Neuronal stem cell (in vitro differentiated cells): ENCODE measurements around the gene SH3BP4.

ENCODE experiments used
- DNase-seq: peaks from one replicate; pipeline ENCODE4 v3.0.0-alpha.2; 2013; ENCODE audit warnings: low spot score
- H2AFZ ChIP-seq: one replicate; pipeline ENCODE4 v1.6.1; 2013; ENCODE audit warnings: mild to moderate bottlenecking, low read length, inconsistent platforms
- H2AK5ac ChIP-seq: 2 replicates; pipeline ENCODE4 v1.6.1; 2013; ENCODE audit warnings: low read depth, mild to moderate bottlenecking, inconsistent platforms, low read length, moderate library complexity, mixed read lengths
- H2BK120ac ChIP-seq: 2 replicates; pipeline ENCODE4 v1.6.1; 2013; ENCODE audit warnings: low read depth, mild to moderate bottlenecking, inconsistent platforms, low read length, moderate library complexity, mixed read lengths
- H2BK12ac ChIP-seq: one replicate; pipeline ENCODE4 v1.6.1; 2013; ENCODE audit warnings: low read length, inconsistent platforms
- H2BK15ac ChIP-seq: 2 replicates; pipeline ENCODE4 v1.6.1; 2013; ENCODE audit warnings: mild to moderate bottlenecking, low read length, inconsistent platforms, mixed read lengths
- H2BK5ac ChIP-seq: one replicate; pipeline ENCODE4 v1.6.1; 2013; ENCODE audit warnings: inconsistent platforms, mild to moderate bottlenecking, low read length, moderate library complexity
- H3K14ac ChIP-seq: one replicate; pipeline ENCODE4 v1.6.1; 2013; ENCODE audit warnings: low read length, inconsistent platforms
- H3K18ac ChIP-seq: 2 replicates; pipeline ENCODE4 v1.6.1; 2013; ENCODE audit warnings: low read length, inconsistent platforms
- H3K23ac ChIP-seq: 2 replicates; pipeline ENCODE4 v1.6.1; 2013; ENCODE audit warnings: low read depth, mild to moderate bottlenecking, mixed read lengths, low read length, inconsistent platforms; ENCODE audit not compliant: poor library complexity
- H3K27ac ChIP-seq: replicated peaks from 3 replicates; pipeline ENCODE4 v1.5.1; 2013; ENCODE audit warnings: low read length, inconsistent platforms
- H3K27me3 ChIP-seq, 3 experiments: 2 replicates each; pipeline ENCODE4 v1.6.1; 2013; ENCODE audit warnings: low read length in 3 of 3, mild to moderate bottlenecking in 2 of 3, inconsistent platforms in 1 of 3, low read depth in 1 of 3, mixed read lengths in 1 of 3, moderate library complexity in 1 of 3; ENCODE audit not compliant: control insufficient read depth in 3 of 3, insufficient read depth in 3 of 3
- H3K36me3 ChIP-seq, 2 donors: replicated peaks in 1 of 2; 2 replicates each; pipeline ENCODE4 v1.6.1; 2013; ENCODE audit warnings: low read length in 2 of 2; ENCODE audit not compliant: control insufficient read depth in 2 of 2, insufficient read depth in 2 of 2
- H3K4ac ChIP-seq: 2 replicates; pipeline ENCODE4 v1.6.1; 2013; ENCODE audit warnings: inconsistent platforms, mild to moderate bottlenecking, low read length, moderate library complexity
- H3K4me1 ChIP-seq, 2 donors: 1 replicate in 1 of 2; 2 replicates in 1 of 2; pipeline ENCODE4 v1.6.1; 2013; ENCODE audit warnings: low read length in 2 of 2, low read depth in 1 of 2; ENCODE audit not compliant: control insufficient read depth in 2 of 2, insufficient read depth in 1 of 2
- H3K4me2 ChIP-seq: one replicate; pipeline ENCODE4 v1.6.1; 2013; ENCODE audit warnings: mild to moderate bottlenecking, low read length, inconsistent platforms; ENCODE audit not compliant: insufficient read depth, poor library complexity, severe bottlenecking
- H3K4me3 ChIP-seq, 2 donors: 2 replicates each; pipeline ENCODE4 v1.5.1; 2013; ENCODE audit warnings: low read length in 2 of 2, mild to moderate bottlenecking in 2 of 2, inconsistent platforms in 1 of 2, moderate library complexity in 1 of 2
- H3K79me1 ChIP-seq: one replicate; pipeline ENCODE4 v1.6.1; 2013; ENCODE audit warnings: low read depth, mild to moderate bottlenecking, inconsistent platforms, low read length, moderate library complexity
- H3K9ac ChIP-seq: one replicate; pipeline ENCODE4 v1.6.1; 2013; ENCODE audit warnings: mild to moderate bottlenecking, low read depth, low read length, inconsistent platforms; ENCODE audit not compliant: poor library complexity
- H3K9me3 ChIP-seq, 2 donors: replicated peaks in 1 of 2; 2 replicates each; pipeline versions ENCODE3 to v1.6.1; 2013; ENCODE audit warnings: low read length in 2 of 2, mild to moderate bottlenecking in 2 of 2, inconsistent platforms in 1 of 2, low read depth in 1 of 2, mixed read lengths in 1 of 2, moderate library complexity in 1 of 2; ENCODE audit not compliant: control insufficient read depth in 2 of 2, insufficient read depth in 1 of 2
- H4K8ac ChIP-seq: one replicate; pipeline ENCODE4 v1.6.1; 2013; ENCODE audit warnings: low read depth, mild to moderate bottlenecking, inconsistent platforms, low read length, moderate library complexity
- H4K91ac ChIP-seq: one replicate; pipeline ENCODE4 v1.6.1; 2013; ENCODE audit warnings: low read length, low read depth, mild to moderate bottlenecking, inconsistent platforms; ENCODE audit not compliant: poor library complexity
- WGBS, 2 donors: extraction: QIAGEN DNeasy Blood & Tissue Kit; methylation state at CpG; one replicate each; pipeline ENCODE4 v1.1.7; 2013; ENCODE audit warnings: missing lambda C conversion rate in 2 of 2, mixed read lengths in 1 of 2; ENCODE audit not compliant: insufficient read length in 2 of 2, insufficient replicate concordance in 1 of 2; ENCODE audit errors: extremely low coverage in 2 of 2; 5-methylcytosine and 5-hydroxymethylcytosine counted together

The SH3BP4 gene

GRCh38 chr2:234950730-234951663 lies 820 bp upstream of the SH3BP4 start:
- H3K9ac ChIP-seq, result peak overlapping the region; percentile 88
- H3K79me1 ChIP-seq, result no peaks in the 10 kb centered on the region
- H2AFZ ChIP-seq, result peak overlapping the region; percentile 90
- H2BK5ac ChIP-seq, result peak overlapping the region; percentile 43
- H3K4me3 ChIP-seq, result peak overlapping the region; percentile 48 to 81
- H3K23ac ChIP-seq, result peak overlapping the region; percentile 18
- no peak overlapping the region for H3K4ac ChIP-seq
- H3K14ac ChIP-seq, result no peak overlapping the region
- H4K8ac ChIP-seq, result peak overlapping the region; percentile 44
- H3K27ac ChIP-seq, result no peak overlapping the region
- no peak for DNase-seq
- H3K9me3 ChIP-seq, result peaks cover 0 to 20% of the 10 kb centered on the region in 2 donors
- H3K18ac ChIP-seq, result peak overlapping the region; percentile 95
- WGBS, 2 donors, result no CpG with 5 or more reads among the region's 59 CpGs
- H2BK15ac ChIP-seq, result peak overlapping the region; percentile 95
- no peak overlapping the region for H2BK12ac ChIP-seq
- peaks cover 0 to 12% of the 10 kb centered on the region in 2 donors for H3K36me3 ChIP-seq
- peak overlapping the region; percentile 93 for H3K4me2 ChIP-seq
- peak overlapping the region; percentile 54 for H2AK5ac ChIP-seq
- no peak overlapping the region for H2BK120ac ChIP-seq
- no peaks in the 10 kb centered on the region for H3K27me3 ChIP-seq
- H4K91ac ChIP-seq, result no peak overlapping the region
- H3K4me1 ChIP-seq, result peaks cover 28 to 35% of the 10 kb centered on the region in 2 donors

- H4K91ac ChIP-seq, result no peak overlapping the region
- H3K4me2 ChIP-seq, result peak overlapping the region; percentile 76
- H3K4me1 ChIP-seq, result peaks cover 29 to 35% of the 10 kb centered on the region in 2 donors
- H3K27me3 ChIP-seq, result no peaks in the 10 kb centered on the region
- peaks cover 0 to 21% of the 10 kb centered on the region in 2 donors for H3K9me3 ChIP-seq
- H2AFZ ChIP-seq, result peak overlapping the region; percentile 66
- no peak for DNase-seq
- no CpG with 5 or more reads among the region's 102 CpGs for WGBS, 2 donors
- peak overlapping the region; percentile 52 for H2AK5ac ChIP-seq
- peak overlapping the region; percentile 73 for H2BK5ac ChIP-seq
- H2BK12ac ChIP-seq, result no peak overlapping the region
- H3K4ac ChIP-seq, result no peak overlapping the region
- H2BK120ac ChIP-seq, result peak overlapping the region; percentile 17
- H3K14ac ChIP-seq, result peak overlapping the region; percentile 74
- H3K9ac ChIP-seq, result peak overlapping the region; percentile 91
- no peak overlapping the region for H3K27ac ChIP-seq
- peak overlapping the region; percentile 47 for H2BK15ac ChIP-seq
- H3K4me3 ChIP-seq, result peak overlapping the region; percentile 78 to 94
- no peak overlapping the region for H4K8ac ChIP-seq
- H3K23ac ChIP-seq, result no peak overlapping the region
- peaks cover 2% of the 10 kb centered on the region for H3K79me1 ChIP-seq
- peak overlapping the region; percentile 94 for H3K18ac ChIP-seq
- H3K36me3 ChIP-seq, result peaks cover 0 to 26% of the 10 kb centered on the region in 2 donors
Observed at GRCh38 chr2:234952270-234953115, 676 bp downstream of the SH3BP4 start.

- peak overlapping the region; percentile 61 for H2BK15ac ChIP-seq
- peaks cover 0 to 20% of the 10 kb centered on the region in 2 donors for H3K9me3 ChIP-seq
- H3K36me3 ChIP-seq, result peaks cover 0 to 26% of the 10 kb centered on the region in 2 donors
- H3K23ac ChIP-seq, result no peak overlapping the region
- H4K91ac ChIP-seq, result no peak overlapping the region
- H3K4me2 ChIP-seq, result peak overlapping the region; percentile 76
- H3K4me1 ChIP-seq, result peaks cover 35 to 36% of the 10 kb centered on the region in 2 donors
- H3K79me1 ChIP-seq, result peaks cover 2% of the 10 kb centered on the region
- no peak overlapping the region for H2BK5ac ChIP-seq
- peak overlapping the region; percentile 78 to 94 for H3K4me3 ChIP-seq
- H3K18ac ChIP-seq, result peak overlapping the region; percentile 87
- no peak for DNase-seq
- H2BK12ac ChIP-seq, result peak overlapping the region; percentile 65
- H3K14ac ChIP-seq, result no peak overlapping the region
- no peak overlapping the region for H4K8ac ChIP-seq
- H3K27me3 ChIP-seq, result no peaks in the 10 kb centered on the region
- H2AFZ ChIP-seq, result no peak overlapping the region
- no CpG with 5 or more reads among the region's 20 CpGs for WGBS, 2 donors
- peak overlapping the region; percentile 42 for H3K27ac ChIP-seq
- H3K9ac ChIP-seq, result peak overlapping the region; percentile 79
- peak overlapping the region; percentile 14 for H3K4ac ChIP-seq
- peak overlapping the region; percentile 25 for H2BK120ac ChIP-seq
- peak overlapping the region; percentile 43 for H2AK5ac ChIP-seq
Observed at GRCh38 chr2:234953116-234954031, 1.6 kb downstream of the SH3BP4 start.
